Pancreas (tissue), 10 donors: ENCODE results near the gene NME1. TPM values are rescaled to one million over a fixed set of nuclear protein-coding genes. Genes with fewer than 3 reads are reported as not detected.

Source experiments
- ATAC-seq, 4 donors: fragments of 200-7000 bp; cut with Tn5 transposase; one replicate each; pipeline versions ENCODE4 v1.8.0 to v1.9.1; 2020; ENCODE audit warnings: mild to moderate bottlenecking in 4 of 4, moderate library complexity in 4 of 4
- DNase-seq, 6 donors: peaks; one replicate each; pipeline ENCODE4 v3.0.0-alpha.2; 2020
- FAIRE-seq: peaks from 2 replicates; lab custom pipeline; 2012; peaks lifted over from hg19 to GRCh38; lab: Jason Lieb, UNC
- H3K27ac ChIP-seq, 4 donors: fragments of 200-600 bp; sonication (generic); 1 replicate in 3 of 4; 2 replicates in 1 of 4; pipeline versions ENCODE4 v1.5.0 to v1.8.0; 2020
- H3K27me3 ChIP-seq, 4 donors: fragments of 200-600 bp; one replicate each; pipeline ENCODE4 v1.8.0; 2021
- H3K36me3 ChIP-seq, 3 donors: fragments of 200-600 bp; sonication (generic) in 1 of 3; one replicate each; pipeline versions ENCODE4 v1.5.0 to v1.8.0; 2020 to 2021
- H3K4me1 ChIP-seq, 3 donors: fragments of 200-600 bp; one replicate each; pipeline ENCODE4 v1.8.0; 2021
- H3K4me3 ChIP-seq, 4 donors: fragments of 200-600 bp; sonication (generic) in 2 of 4; one replicate each; pipeline versions ENCODE4 v1.5.0 to v1.8.0; 2020 to 2021
- H3K9me3 ChIP-seq, 4 donors: fragments of 200-600 bp; one replicate each; pipeline ENCODE4 v1.8.0; 2021
- CTCF ChIP-seq, 4 donors: fragments of 200-600 bp; sonication (generic) in 3 of 4; IDR thresholded peaks; one replicate each; pipeline versions ENCODE4 v1.5.0 to v1.8.0; 2021; ENCODE audit warnings: antibody characterized with exemption in 4 of 4
- WGBS, 2 donors: extraction: QIAGEN DNeasy Blood & Tissue Kit; methylation state at CpG; one replicate each; pipeline ENCODE4 v1.1.7; 2013; 5-methylcytosine and 5-hydroxymethylcytosine counted together
- intact Hi-C, 3 donors: fragments of 100-400 bp; cut with DNase I; formaldehyde crosslinking; loops; one replicate each; pipeline versions ENCODE4 v1.11.1 to v1.14.2; 2022
- polyA plus RNA-seq, 2 donors: library from polyadenylated mRNA; stranded (reverse); fragments of 200-250 nt; gene quantifications; one replicate each; pipeline ENCODE4 v1.2.3, GENCODE V29; 2013
- total RNA-seq, 6 donors: library from RNA; stranded (reverse); fragmentation: NEBNext Ultra II Directional in 4 of 6; extraction: Animal tissue kit (Norgen Biotek cat#: 25700) in 4 of 6; gene quantifications; one replicate each; pipeline versions ENCODE4 v1.2.1 to v1.2.4, GENCODE V29; 2021 to 2023
- donor health status: healthy with polysubstance abuse.
- donor health status: DM: no; HTN: no; CAD: no; lungs with moderate emphysema.
- donor health status: DM: no; HTN: no; CAD: no.
- donor health status: control.
- donor health status: control.
- donor health status: Bipolar disorder and iron deficiency.
- donor health status: DM: yes; HTN: yes; CAD: no.
- donor health status: DM: no; HTN: no; CAD: no.
- donor health status: DM: no; HTN: no; CAD: no.
- donor health status: DM: yes; HTN: yes; CAD: no.

Gene NME1
- total and polyA plus RNA-seq, 8 donors, result 15.6 to 57.1 (median 39.5) TPM

GRCh38 chr17:51159604-51160003 lies 6.2 kb downstream of the NME1 start:
- no peaks in the 10 kb centered on the region for H3K9me3 ChIP-seq
- H3K27me3 ChIP-seq, result no peaks in the 10 kb centered on the region
- ATAC-seq, result no peak
- WGBS, 2 donors, result 94 to 97% methylated on average over 3 of the region's 3 CpGs
- TF ChIP-seq CTCF (IDR thresholded peaks at IDR 0.05), result no peak
- FAIRE-seq, result no peak
- intact Hi-C loops, result loop anchor here in 1 of 3 donors (10.0 kb wide), 1 partner anchor 165 kb away; no protein-coding TSS in a partner anchor
- peaks cover 0 to 12% (median 4%) of the 10 kb centered on the region in 3 donors for H3K36me3 ChIP-seq
- H3K27ac ChIP-seq, result no peak overlapping the region
- no peak for DNase-seq
- H3K4me3 ChIP-seq, result no peak overlapping the region
- H3K4me1 ChIP-seq, result peaks cover 0 to 7% (median 4%) of the 10 kb centered on the region in 3 donors

GRCh38 chr17:51161541-51161940 lies 8.2 kb downstream of the NME1 start:
- Histone ChIP-seq H3K36me3 (peaks cover 0 to 12% (median 4%) of the 10 kb centered on the region in 3 donors), H3K27me3 (no peaks in the 10 kb centered on the region), H3K27ac (no peak overlapping the region), H3K9me3 (no peaks in the 10 kb centered on the region), H3K4me3 (no peak overlapping the region), H3K4me1 (no peaks in the 10 kb centered on the region)
- no peak for FAIRE-seq
- WGBS, 2 donors, result 85 to 91% methylated on average over 3 of the region's 3 CpGs
- no peak for TF ChIP-seq CTCF (IDR thresholded peaks at IDR 0.05)
- ATAC-seq, result no peak
- no peak for DNase-seq
- intact Hi-C loops, result no loop called here

GRCh38 chr17:51164911-51165679 lies 11.7 kb downstream of the NME1 start:
- Histone ChIP-seq H3K36me3 (peaks cover 0 to 19% (median 5%) of the 10 kb centered on the region in 3 donors), H3K4me3 (peak overlapping the region in 3 of 4 donors; percentile 87 to 99 (median 95)), H3K4me1 (no peaks in the 10 kb centered on the region), H3K27ac (peak overlapping the region; percentile 87 to 90 (median 90)), H3K27me3 (no peaks in the 10 kb centered on the region), H3K9me3 (no peaks in the 10 kb centered on the region)
- FAIRE-seq, result no peak
- intact Hi-C loops, result no loop called here
- peak in 4 of 6 donors; percentile 41 to 73 (median 42) for DNase-seq
- ATAC-seq, result peak in 2 of 4 donors; percentile 0 to 3
- TF ChIP-seq CTCF (IDR thresholded peaks at IDR 0.05), result no peak
- 54 to 55% methylated on average over 16 of the region's 16 CpGs for WGBS, 2 donors

- peak in 3 of 6 donors; percentile 54 to 76 (median 64) for DNase-seq
- peak; percentile 5 to 15 (median 10) for ATAC-seq
These were observed 12.4 kb downstream of the NME1 start for GRCh38 chr17:51165680-51166197.

More at GRCh38 chr17:51165680-51166197, 12.4 kb downstream of the NME1 start:
- TF ChIP-seq CTCF (IDR thresholded peaks at IDR 0.05), result no peak
- Histone ChIP-seq H3K36me3 (peaks cover 0 to 24% (median 8%) of the 10 kb centered on the region in 3 donors), H3K4me3 (peak overlapping the region; percentile 87 to 99 (median 96)), H3K27ac (peak overlapping the region; percentile 87 to 90 (median 90)), H3K9me3 (no peaks in the 10 kb centered on the region), H3K4me1 (no peaks in the 10 kb centered on the region), H3K27me3 (no peaks in the 10 kb centered on the region)
- FAIRE-seq, result no peak
- intact Hi-C loops, result no loop called here
- WGBS, 2 donors, result 6 to 9% methylated on average over 21 of the region's 21 CpGs
